ENCODE results near the gene JAG2.

The JAG2 gene

DNA sequence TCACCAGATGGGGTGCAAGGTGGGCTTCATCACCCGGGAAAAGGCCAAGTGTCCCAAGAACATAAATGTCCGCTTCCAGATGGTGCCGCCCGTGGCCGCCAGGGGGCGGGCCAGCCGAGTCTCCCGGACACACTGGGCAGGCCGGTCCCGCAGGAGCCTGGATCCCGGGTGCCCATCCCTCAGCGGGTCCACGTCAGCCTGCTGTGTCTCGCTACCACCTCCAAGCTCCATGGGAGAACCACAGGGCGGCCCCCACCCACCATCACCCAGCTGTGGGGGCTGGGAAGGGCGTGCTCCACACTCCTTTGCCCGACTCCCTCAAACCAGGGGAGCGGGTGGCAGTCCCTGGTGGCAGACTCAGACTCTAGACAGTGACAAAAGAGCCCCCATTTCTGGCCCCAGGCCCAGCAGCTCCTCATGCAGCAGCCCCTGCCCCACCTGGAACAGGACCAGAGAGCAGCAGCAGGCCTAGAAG, 34.5 kb upstream of the JAG2 start:
- peak; percentile 58 for DNase-seq

DNA sequence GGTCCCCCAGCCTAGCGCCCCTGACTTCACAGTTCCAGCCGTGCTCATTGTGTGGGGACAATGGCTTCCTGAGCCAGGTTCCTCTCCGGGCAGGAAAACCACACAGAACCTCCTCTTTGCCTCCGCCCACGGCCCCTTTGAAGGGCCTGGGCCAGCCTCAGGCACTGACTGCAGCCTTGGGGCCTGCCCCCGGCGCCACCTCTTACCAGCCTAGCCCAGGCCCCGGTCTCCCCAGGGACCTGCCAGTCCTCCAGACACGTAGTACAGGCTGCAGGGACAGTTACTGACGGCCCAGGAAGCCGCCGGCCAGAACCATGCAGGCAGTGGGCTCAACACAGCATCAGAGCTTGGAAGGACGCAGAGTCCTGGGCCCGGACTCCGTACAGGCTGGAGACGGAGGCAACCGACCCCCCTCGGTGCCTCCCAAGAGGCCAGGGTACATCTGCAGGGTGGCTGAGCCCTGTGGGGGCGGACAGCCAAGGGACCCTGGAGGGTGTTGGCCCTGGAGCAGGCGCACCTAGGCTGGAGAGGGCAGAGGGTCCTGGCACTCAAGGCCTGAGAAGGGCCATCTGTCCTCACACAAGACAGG, 33.4 kb upstream of the JAG2 start:
- no peak for DNase-seq

DNA sequence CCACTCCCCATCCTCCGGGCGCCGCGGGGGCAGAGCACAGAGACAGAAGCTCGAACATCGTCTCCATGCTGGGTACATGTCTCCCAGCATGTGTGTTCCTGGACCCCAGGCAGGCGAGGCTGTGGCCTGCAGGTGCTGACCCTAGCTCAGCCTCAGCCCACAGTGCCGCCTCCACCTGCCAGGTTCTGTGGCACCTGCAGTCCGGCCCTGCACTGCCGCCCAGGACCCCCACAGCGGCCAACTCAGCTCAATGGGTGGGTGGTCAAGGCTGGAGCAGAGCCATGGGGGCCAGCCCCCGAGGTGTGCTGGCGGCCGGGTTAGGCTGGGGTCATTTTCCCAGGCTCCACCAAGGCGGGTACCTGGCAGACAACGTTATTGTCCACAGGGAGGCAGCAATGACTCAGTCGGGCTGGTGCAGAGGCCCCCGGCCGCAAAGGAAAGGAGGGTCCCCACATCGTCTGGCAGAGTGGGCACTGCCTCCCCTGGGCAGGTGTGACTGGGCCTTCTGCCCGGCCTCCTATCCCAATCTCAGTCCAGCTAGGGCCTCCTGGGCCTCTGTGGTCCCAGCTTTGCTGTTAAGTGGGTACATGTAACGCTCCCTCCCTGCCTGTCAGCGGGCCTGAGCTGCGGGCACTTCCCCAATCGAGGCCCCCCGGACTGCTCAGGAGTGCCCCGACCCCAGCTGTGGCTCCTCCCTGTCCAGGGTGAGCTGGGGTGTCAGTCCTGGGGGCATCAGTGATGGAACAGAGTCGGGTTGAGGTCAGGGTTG, 32.8 kb upstream of the JAG2 start:
- no peak for DNase-seq

DNA sequence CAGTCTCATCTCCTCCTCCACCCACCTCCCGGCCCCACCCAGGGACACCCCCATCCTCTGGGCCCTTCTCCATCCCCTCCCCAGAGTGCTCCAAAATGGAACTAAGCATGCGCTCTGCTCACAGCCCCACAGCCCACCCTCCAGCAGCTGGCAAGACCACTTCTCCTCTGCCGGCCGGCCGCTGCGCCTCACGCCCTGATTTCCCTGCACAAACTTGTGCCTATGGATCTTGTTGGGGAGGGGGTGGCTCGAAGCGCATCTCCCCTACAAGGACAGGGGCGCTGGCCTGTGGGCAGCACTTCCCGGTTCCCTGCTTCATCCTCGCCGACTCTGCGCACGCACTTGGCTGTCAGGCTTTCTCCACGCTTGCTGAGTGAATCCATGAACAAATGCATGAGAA, 32.1 kb upstream of the JAG2 start:
- no peak for DNase-seq

DNA sequence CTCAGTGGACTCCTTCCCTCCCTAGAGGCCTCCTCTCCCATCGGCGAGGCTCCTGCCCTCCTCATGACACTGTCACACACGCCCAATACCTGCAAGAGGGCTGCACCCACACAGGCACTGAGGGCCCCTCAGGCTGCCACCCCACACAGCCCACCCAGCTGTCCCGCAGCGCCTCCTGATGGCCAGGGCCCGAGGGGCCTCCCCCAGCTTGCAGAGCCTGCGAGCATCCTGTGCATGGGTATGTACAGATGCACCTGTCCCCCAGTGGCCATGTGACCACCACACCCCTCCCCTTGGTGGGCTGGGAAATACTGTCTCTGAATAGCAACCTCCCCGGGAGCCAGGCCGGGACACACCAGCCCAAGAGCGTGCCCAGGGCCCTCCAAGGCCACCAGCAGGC, 31.5 kb upstream of the JAG2 start:
- DNase-seq = no peak

DNA sequence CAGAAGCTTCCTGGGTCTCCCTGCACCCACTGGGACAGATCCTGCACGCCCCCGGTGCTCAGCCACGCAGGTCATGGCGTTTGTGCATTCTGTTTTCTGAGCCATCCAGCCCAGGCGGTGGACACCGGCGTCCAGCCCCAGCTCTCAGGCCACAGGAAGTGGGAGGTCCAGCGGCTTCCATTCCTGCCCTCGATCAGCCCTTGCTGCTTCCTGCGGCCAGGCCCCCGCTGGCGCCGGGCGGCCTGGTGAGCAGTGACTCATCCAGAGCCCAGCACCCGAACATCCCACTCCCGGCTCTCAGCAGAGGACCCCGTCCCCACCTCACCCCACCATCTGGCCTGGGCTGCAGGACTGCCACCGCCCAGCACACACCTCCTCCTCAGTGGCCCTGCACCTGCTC, 30.5 kb upstream of the JAG2 start:
- no peak for DNase-seq

DNA sequence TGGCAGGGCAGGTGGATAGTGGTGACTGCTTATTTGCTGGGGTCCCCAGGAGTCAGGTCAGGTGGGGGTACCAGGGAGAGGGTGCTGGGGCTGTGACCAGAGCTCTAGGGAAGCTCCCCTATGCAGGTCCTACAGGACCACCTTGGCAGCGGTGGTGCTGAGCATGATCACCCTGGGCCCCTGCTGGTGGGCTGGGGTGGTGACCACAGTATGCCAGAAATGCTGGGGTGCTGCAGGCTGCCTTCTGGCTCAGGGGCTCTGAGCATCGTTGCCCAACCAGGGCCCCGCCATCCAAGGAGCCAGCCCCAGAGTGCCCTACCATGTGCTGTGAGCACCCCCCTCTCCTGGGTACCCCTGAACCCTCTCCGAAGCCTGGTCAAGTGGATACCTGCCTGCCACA, 30.0 kb upstream of the JAG2 start:
- no peak for DNase-seq

DNA sequence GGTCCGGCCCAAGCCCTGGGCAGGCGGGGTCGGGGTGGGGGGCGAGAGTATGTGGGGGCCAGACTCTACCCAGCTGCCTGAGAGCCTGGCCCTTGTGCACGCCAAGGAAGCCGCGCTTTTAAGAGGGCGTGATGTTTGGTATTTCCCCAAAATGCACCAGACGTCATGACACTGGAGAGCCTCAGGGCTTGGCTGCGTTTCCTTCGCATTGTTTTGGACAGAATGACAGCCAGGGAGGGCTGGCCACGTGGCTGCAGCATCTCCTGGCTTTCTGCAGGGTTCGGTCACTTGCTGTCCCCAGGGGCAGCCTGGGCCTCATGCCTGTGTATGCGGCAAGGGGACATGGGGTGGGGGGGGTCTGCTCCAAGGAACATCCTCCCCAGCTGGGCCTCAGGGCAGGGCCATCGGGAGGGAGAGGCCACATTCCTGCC, 28.6 kb upstream of the JAG2 start:
- no peak for DNase-seq

DNA sequence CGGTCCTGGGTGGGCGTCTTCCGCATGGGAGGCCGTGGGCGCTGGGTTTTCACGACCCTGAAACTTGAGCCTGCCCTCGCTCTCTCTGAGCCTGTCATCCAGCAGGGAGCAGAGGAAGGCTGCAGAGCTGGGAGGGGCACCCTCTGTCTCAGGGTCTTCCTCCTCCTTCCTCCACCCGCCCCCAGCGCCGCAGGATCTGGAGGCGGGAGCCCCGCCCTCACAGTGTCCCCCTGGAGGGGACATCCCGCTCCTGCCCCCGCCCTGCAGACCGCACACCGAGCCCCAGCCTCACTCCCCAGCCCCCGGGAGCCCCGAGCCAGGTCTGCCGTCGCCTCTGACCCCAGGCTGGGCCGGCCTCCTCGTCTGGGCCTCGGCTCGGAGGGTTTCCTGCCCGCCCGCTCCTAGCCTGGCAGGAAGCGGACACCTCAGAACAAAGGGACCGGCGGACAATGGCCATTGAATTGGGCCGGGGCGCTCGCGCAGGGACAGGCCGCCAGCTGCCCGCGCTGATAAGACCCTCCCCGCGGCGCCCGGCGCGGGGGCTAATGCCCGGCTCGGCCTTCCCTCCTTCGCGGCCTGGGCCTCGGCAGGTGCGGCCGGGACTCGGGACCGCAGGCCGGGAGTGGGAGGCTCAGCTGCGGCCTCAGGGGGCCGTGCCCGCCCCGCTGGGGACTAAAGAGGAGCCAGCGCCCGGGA, 27.8 kb upstream of the JAG2 start:
- DNase-seq = no peak

DNA sequence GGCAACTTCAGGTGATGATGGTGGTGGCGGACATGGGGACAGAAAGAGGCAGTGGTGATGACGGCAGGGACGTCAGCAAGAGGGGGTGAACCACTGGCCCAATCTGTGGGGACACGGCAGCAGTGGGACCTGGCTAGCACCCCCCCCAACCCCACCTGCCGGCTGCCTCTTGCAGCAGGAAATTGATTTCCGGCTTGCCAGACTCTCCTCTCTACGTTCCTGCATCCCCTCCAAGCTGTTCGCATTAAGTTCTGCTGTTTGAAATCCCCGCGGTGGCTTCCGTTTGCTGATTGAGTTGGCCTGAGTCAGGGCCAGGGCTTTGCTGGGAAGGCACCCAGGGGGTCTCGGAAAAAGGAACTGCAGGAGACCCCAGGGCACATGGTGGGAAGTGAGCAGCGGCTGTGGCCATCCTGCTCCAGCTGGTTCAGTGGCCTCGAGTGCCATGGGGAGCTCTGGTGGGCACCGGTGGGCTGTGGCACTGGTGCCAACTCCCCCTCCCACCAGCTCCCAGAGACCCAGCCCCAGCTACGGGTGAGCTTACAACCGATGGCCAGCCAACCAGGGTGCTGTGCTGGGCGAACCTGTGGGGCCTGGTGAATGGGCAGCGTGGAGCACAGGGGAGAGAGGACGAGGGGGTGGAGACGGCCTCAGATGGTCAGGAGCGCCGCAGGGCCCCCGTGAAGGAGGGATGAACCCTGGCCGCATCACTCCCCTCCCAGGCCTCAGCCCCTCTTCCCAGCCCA, 27.1 kb upstream of the JAG2 start:
- no peak for DNase-seq

DNA sequence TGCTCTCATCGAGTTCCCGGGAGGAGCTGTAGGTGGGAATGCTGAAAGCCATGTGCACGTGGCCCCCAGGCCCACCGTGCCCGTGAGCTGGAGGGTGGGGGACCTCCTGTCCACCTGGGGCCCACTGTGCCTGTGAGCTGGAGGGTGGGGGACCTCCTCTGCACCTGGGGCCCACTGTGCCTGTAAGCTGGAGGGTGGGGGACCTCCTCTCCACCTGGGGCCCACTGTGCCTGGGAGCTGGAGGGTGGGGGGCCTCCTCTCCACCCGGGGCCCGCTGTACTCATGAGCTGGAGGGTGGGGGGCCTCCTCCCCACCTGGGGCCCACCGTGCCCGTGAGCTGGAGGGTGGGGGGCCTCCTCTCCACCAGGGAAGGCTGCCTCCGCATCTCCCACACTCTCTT, 26.5 kb upstream of the JAG2 start:
- no peak for DNase-seq

DNA sequence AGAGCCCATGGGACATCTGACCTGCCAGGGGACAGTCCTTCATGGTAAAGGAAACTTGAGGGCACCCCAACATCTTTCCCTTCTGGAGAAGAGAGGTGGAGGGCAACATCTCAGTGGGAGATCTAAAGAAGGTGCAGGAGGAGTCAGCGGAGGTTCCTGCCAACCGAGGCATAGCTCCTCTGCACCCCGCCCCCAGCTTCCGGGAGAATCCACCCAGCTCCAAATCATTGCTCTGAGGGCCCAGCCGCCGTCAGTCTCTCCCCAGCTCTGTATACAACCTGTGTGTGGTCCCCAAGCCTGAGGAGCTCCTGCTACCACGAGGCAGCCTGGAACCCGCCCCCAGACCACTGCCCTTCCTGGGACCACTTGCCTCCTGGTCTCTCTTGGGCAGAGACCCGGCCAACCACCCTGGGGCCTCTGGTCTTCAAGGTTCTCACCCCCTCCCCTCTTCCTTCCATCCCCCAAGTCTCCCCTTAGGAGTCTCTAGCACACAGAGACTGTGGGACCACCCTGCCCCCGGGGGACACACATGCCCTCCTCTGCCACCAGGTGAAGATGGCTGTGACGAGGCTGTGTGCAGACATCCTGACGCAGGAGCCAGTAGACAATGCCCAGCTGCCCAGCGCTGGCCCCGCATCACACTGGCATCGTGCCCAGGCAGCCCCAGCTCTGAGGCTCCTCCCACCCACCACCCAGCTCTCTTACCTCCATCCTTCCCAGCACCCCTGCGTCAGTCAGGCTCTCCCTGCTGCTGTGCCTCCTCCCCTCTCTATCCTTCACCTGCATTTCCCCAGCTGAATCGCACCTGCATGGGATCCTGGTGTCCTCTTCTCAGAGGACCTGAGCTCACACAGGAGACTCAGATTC, 25.6 kb upstream of the JAG2 start:
- no peak for DNase-seq

DNA sequence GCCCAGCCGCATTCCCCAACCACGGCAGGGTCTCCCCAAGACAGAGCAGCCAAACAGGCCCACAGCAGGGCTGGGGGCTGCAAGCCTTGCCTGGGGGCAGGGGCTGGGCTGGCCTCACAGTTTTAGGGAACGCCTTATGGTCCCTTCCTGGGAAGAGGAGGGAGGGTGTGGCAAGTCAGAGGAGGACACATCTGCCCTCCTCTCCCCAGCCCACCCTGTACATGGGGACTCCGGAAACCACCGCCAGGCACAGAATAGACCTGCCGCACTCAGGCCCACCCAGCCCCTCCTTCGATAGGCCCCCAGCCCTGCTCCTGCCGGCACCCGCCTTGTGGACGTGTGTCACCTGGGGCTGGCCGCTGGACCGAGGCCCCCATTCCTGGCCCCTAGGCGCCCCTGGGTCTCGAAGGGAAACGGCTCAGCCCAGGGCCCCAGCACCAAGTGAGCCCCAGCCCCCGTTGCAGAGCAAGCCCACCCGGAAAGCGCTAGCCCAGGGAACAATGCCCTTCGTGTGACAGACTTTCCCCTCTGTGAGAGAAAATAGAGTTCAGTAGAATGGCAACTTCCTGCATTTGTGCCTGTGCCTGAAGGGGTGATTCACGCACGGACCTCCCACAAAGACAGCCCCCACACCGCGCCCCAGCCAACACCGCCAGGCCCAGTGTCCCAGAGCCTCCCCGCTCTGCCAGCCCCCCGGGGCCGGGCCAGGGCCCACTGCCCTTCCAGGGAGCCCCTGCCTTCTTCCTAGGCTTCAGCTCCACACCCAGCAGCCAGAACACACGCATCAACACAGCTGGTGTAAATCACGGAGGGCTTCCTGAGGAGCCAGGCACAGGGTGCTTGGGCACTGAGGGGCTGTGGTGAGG, 24.5 kb upstream of the JAG2 start:
- peak; percentile 24 for DNase-seq

DNA sequence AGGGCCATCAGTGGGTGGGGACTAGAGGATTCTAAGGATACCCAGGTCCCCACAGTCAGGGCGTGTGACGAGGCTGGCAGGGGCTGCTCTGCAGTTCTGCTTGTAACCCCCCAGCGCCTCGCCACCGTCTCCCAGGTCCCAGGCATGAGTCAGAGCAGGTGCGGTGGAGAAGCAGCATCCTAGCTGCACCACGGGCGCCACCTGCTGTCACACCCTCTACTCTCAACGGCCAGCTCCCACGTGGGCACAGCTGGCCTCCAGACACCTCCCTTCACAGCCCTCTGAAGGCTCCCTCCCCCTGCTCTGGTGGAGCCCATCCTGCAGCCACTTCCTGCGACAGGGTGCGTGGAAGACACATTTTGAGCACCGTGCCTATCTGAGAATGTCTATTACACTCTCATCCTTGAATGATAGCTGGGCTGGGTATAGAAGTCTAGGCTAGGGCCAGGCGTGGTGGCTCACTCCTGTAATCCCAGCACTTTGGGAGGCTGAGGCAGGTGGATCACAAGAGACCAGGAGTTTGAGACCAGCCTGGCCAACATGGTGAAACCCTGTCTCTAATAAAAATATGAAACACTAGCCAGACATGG, 19.5 kb upstream of the JAG2 start:
- no peak for DNase-seq

DNA sequence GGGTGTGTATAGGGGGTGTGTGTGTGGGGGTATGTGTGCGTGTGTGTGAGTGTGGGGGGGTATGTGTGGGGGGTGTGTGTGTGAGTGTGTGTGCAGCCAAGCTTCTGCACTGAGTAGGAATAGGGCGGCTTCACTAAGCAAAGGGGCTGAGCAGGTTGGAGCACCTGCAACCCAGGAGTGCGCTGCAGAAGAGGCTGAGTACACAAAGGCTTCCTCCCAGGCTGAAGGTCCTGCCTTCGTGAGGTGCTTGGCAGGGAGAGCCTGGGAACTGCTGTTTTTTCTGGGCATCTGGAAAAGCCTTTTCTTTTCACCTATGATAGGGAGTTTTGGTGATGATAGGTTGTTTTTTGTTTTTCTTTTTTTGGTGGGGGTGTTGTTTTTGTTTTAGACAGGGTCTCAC, 18.5 kb upstream of the JAG2 start:
- DNase-seq = no peak

DNA sequence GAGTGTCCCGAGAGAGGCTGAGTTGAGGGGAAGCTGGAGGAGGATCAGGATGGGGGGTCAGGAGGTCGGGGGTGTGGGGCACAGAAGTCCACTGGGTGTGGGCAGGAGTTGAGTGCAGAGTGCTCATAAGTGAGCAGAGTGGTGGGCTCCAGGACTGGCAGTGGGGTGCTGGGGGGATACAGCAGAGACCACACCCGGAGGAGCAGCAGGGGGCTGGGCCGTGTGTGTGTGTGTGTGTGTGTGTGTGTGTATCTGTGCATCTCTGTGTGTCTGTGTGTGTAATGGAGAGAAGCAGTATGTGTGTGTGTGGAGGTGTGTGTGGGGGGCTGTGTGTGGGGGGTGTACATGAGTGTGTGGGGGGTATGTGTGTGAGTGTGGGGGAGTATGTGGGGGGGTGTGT, 17.4 kb upstream of the JAG2 start:
- DNase-seq = no peak

DNA sequence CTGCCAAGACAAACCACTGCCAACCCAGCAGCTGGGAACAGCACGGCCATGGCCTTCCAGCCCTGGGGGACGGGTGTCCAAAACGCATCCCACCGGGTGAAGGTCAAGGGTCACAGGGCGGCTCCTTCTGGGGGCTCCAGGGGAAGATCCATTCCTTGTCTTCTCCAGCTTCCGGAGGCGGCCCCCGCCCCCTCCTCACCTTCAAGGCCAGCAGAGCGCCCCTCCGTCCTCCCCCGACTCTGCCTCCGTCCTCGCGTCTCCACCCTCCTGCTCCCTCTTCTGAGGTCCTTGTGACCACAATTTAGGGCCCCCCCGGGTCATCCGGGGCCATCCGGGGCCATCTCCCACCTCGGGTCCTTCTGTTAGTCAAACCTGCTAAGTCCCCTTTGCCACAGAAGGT, 16.4 kb upstream of the JAG2 start:
- DNase-seq = no peak

DNA sequence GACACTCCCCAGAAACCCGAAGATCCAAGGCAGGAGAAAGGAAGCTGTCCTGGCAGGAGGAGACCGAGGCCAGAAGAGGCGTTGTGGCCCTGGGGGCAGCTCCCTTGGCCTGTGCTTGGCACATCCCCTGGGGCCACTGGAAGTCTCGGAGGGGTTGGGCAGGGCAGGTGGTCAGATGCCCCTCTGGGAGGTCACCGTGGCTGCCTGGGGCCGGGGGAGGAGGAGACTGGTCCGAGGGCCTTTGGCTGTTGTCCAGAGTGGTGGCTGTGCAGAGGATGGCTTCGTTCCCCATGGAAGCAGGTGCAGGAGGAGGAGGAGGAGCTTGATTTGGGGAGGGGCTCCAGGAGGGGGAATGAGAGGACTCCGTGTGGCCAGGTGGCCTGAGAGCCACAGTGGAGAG, 15.9 kb upstream of the JAG2 start:
- no peak for DNase-seq

DNA sequence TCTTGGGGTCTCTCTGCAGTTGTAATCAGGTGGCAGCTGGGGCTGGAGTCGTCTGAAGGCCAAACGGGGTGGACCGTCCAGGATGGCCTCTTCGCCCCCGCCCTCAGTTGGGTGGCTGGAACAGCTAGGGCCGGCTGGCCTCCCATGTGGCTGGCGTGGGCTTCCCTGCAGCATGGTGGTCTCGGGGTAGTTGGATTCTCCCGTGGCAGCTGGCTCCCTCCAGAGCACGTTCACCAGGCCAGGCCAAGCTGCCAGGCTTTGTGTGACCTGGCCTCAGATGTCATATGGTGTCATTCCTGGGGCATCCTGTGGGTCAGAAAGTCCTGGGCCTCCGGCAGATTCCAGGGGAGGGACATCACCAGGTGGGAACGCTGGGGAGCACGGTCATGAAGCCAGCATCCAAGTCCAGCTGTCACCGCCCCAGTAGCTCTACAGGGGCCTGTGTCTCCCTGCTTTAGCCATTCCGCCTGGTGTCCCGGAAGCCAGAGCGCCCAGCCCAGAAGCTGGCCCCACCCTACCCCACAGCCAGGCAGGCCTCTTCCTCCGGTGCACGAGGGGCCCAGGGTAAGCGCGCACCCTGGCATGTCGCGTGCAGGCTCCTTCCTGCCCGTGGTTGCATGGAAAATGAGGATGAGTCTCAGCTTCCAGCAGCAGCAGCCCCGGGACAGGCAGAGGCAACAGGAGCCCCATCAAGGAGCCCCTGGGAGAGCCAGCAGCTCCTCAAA, 13.9 kb upstream of the JAG2 start:
- DNase-seq = no peak

Data from fibroblast of skin of abdomen (primary cell).